Keratinocyte (primary cell): ENCODE results near the gene JDP2.

ENCODE experiments used
- EZH2 ChIP-seq: IDR thresholded peaks from one replicate; pipeline ENCODE4 v1.6.1; 2012; ENCODE audit warnings: inconsistent platforms, mild to moderate bottlenecking, low read length, moderate library complexity
- TF ChIP-seq, protein P1 (sequence below), 3 experiments: IDR thresholded peaks in 1 of 3; conservative IDR thresholded peaks in 1 of 3; optimal IDR thresholded peaks in 1 of 3; 2 replicates in 2 of 3; 3 replicates in 1 of 3; pipeline versions ENCODE3 to v1.5.1; 2011; ENCODE audit warnings: low read length in 3 of 3, mild to moderate bottlenecking in 3 of 3, moderate library complexity in 2 of 3, control low read depth in 1 of 3, inconsistent platforms in 1 of 3; ENCODE audit not compliant: insufficient read depth in 2 of 3; ENCODE audit errors: extremely low read depth in 1 of 3

DNA sequence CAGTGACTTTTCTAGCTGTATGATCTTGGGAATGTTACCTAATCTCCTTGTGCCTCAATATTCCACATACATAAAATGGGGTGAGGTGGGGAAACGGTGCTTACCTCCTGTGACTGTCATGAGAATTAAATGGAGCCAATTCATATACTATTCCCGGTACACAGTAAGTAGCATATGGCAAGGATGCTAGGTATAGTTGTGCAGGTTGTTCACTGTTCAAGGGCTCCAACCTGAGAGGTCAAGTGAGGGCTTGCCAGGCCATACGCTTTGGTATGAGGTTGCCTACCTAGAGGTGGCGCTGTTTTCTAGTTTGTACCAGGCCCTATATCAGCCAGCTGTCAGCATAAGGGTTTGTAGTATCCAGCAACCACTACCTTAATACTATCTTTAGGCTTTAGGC is 90.8 kb downstream of the JDP2 start:
- TF ChIP-seq, protein P1, sequence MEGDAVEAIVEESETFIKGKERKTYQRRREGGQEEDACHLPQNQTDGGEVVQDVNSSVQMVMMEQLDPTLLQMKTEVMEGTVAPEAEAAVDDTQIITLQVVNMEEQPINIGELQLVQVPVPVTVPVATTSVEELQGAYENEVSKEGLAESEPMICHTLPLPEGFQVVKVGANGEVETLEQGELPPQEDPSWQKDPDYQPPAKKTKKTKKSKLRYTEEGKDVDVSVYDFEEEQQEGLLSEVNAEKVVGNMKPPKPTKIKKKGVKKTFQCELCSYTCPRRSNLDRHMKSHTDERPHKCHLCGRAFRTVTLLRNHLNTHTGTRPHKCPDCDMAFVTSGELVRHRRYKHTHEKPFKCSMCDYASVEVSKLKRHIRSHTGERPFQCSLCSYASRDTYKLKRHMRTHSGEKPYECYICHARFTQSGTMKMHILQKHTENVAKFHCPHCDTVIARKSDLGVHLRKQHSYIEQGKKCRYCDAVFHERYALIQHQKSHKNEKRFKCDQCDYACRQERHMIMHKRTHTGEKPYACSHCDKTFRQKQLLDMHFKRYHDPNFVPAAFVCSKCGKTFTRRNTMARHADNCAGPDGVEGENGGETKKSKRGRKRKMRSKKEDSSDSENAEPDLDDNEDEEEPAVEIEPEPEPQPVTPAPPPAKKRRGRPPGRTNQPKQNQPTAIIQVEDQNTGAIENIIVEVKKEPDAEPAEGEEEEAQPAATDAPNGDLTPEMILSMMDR (optimal IDR thresholded peaks at IDR 0.05 in 1 of 3, IDR thresholded peaks at IDR 0.05 in 1 of 3, conservative IDR thresholded peaks at IDR 0.05 in 1 of 3; ENCODE audit: extremely low read depth in 1 of 3, insufficient read depth in 2 of 3, low read length in 3 of 3) = peak; percentile 43 to 63 (median 61)
- no peak for TF ChIP-seq EZH2
